ENCODE measurements around the gene SNUPN.

The SNUPN gene

GRCh38 chr15:75651810-75652543, 26.5 kb upstream of the SNUPN start:
- TF ChIP-seq CTCF (conservative IDR thresholded peaks at IDR 0.05), result no peak
- H3K27ac ChIP-seq, result peak overlapping the region; percentile 9; the same call in 1 of the 2 replicates

- peak overlapping the region; percentile 9; the same call in 1 of the 2 replicates for H3K27ac ChIP-seq
- no peak for TF ChIP-seq CTCF (conservative IDR thresholded peaks at IDR 0.05)
These were observed 25.6 kb upstream of the SNUPN start for GRCh38 chr15:75650908-75651809.

- TF ChIP-seq CTCF (conservative IDR thresholded peaks at IDR 0.05), result no peak
- H3K27ac ChIP-seq, result no peak overlapping the region
These were observed 24.3 kb upstream of the SNUPN start for GRCh38 chr15:75649848-75650247.

GRCh38 chr15:75649045-75649761, 23.7 kb upstream of the SNUPN start:
- no peak for TF ChIP-seq CTCF (conservative IDR thresholded peaks at IDR 0.05)
- peak overlapping the region; percentile 82 for H3K27ac ChIP-seq

- peak; percentile 9 for TF ChIP-seq CTCF (conservative IDR thresholded peaks at IDR 0.05)
- peak overlapping the region; percentile 82 for H3K27ac ChIP-seq
These were observed 22.9 kb upstream of the SNUPN start for GRCh38 chr15:75648156-75649000.

GRCh38 chr15:75647370-75648155, 22.0 kb upstream of the SNUPN start, which contains the start of gene SNX33:
Gene SNX33 (plus strand): TSS chr15:75647912. CDS start chr15:75649103, 1,191 bp downstream.
- peak; percentile 83 for TF ChIP-seq CTCF (conservative IDR thresholded peaks at IDR 0.05)
- peak within 1 kb of the TSS; percentile 82 for H3K27ac ChIP-seq
